ENCODE results near the gene ZNF735.
"Not testable (repeated sequence)": the region's sequence is repeated elsewhere in the genome, so short reads cannot be mapped to it uniquely, and the experiment has no call there.

Gene ZNF735

GRCh38 chr7:64206903-64207302 lies at the start of gene ZNF735:
ZNF735 (plus strand) TSS chr7:64207203; CDS start chr7:64207203, 0 bp downstream.
- Histone ChIP-seq H3K36me3 (ENCODE audit: control insufficient read depth, insufficient read depth, low read length) (no peaks in the 10 kb centered on the region), H3K4me3 (ENCODE audit: low read depth, low read length) (no peak within 1 kb of the TSS), H3K4me1 (no peaks in the 10 kb centered on the region), H3K79me2 (no peaks in the 10 kb centered on the region), H3K27me3 (ENCODE audit: control insufficient read depth, insufficient read depth, low read length) (no peaks in the 10 kb centered on the region), H2AFZ (no peak within 1 kb of the TSS), H3K27ac (no peak within 1 kb of the TSS), H3K9ac (no peak within 1 kb of the TSS), H3K9me3 (ENCODE audit: control insufficient read depth, low read length) (no peaks in the 10 kb centered on the region), H3K4me2 (ENCODE audit: low read length) (no peak within 1 kb of the TSS)
- TF ChIP-seq, protein P1, sequence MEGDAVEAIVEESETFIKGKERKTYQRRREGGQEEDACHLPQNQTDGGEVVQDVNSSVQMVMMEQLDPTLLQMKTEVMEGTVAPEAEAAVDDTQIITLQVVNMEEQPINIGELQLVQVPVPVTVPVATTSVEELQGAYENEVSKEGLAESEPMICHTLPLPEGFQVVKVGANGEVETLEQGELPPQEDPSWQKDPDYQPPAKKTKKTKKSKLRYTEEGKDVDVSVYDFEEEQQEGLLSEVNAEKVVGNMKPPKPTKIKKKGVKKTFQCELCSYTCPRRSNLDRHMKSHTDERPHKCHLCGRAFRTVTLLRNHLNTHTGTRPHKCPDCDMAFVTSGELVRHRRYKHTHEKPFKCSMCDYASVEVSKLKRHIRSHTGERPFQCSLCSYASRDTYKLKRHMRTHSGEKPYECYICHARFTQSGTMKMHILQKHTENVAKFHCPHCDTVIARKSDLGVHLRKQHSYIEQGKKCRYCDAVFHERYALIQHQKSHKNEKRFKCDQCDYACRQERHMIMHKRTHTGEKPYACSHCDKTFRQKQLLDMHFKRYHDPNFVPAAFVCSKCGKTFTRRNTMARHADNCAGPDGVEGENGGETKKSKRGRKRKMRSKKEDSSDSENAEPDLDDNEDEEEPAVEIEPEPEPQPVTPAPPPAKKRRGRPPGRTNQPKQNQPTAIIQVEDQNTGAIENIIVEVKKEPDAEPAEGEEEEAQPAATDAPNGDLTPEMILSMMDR (IDR thresholded peaks at IDR 0.05) = no peak

DNA sequence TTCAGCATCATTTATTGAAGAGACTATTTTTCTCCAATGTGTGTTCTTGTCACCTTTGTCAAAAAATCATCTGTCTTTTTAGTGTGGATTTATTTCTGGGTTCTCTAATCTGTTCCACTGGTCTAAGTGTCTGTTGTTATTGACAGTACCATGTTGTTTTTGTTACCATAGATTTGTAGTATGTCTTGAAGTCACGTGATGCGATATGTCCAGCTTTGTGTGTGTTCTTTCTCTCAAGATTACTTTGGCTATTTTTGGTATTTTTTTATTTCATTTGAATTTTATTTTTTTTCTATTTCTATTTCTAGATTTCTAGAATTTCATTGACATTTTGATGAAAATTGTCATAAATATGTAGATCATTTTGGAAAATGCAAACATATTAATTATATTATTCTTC lies 36.0 kb upstream of the ZNF735 start:
- not testable (repeated sequence) for H3K9ac ChIP-seq; H3K27me3 ChIP-seq (ENCODE audit: control insufficient read depth, insufficient read depth, low read length); H3K4me2 ChIP-seq (ENCODE audit: low read length); H3K9me3 ChIP-seq (ENCODE audit: control insufficient read depth, low read length); H3K27ac ChIP-seq; H3K4me1 ChIP-seq; H3K79me2 ChIP-seq; H2AFZ ChIP-seq; H3K4me3 ChIP-seq (ENCODE audit: low read depth, low read length); H3K36me3 ChIP-seq (ENCODE audit: control insufficient read depth, insufficient read depth, low read length)

DNA sequence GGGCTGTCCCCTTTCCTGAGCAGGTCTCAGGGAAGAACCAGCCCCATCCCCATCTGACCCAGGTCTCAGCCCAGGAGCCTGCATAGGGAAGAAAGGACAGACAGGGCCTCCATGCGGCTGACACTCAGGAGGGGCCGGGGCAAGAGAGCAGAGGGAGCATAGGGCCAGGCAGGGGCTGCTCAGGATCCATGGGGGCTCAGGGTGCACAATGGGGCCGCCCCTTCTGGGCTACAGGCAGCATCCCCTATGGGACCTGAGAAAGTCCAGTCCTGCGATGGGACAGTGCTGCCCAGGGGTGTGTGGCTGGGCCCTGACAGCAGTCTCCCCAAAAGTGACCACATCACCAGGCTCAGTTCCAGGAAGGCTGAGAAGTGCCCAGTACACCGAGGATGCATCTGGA lies 32.7 kb upstream of the ZNF735 start:
- Histone ChIP-seq H3K9ac (no peak overlapping the region), H3K4me3 (ENCODE audit: low read depth, low read length) (no peak overlapping the region), H3K4me2 (ENCODE audit: low read length) (no peak overlapping the region), H3K27ac (no peak overlapping the region), H2AFZ (no peak overlapping the region), H3K36me3 (ENCODE audit: control insufficient read depth, insufficient read depth, low read length) (no peaks in the 10 kb centered on the region), H3K4me1 (no peaks in the 10 kb centered on the region), H3K27me3 (ENCODE audit: control insufficient read depth, insufficient read depth, low read length) (no peaks in the 10 kb centered on the region), H3K79me2 (no peaks in the 10 kb centered on the region), H3K9me3 (ENCODE audit: control insufficient read depth, low read length) (no peaks in the 10 kb centered on the region)
- TF ChIP-seq, protein P1 (IDR thresholded peaks at IDR 0.05) = no peak

DNA sequence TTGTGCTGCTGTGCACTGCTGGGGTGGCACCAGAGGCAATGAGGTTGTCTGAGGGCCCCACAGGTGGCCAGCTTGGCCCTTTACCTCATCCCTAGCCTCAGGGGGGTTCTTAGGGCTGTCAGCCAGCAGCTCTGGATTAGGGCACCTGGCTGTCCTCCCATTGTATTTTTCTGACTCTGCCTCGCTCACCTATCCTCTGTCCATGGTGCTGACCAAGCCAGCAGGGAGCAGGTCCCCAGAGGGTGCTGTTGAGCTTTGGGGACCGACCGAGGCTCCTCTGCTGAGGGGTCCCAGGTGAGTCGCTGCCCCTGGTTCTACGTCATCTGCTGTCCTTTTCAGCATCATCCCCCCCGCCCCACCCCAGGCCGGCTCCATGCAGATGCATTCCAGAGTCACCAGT lies 32.1 kb upstream of the ZNF735 start:
- Histone ChIP-seq H3K4me2 (ENCODE audit: low read length) (no peak overlapping the region), H3K4me3 (ENCODE audit: low read depth, low read length) (no peak overlapping the region), H3K9me3 (ENCODE audit: control insufficient read depth, low read length) (no peaks in the 10 kb centered on the region), H3K27ac (no peak overlapping the region), H2AFZ (no peak overlapping the region), H3K27me3 (ENCODE audit: control insufficient read depth, insufficient read depth, low read length) (no peaks in the 10 kb centered on the region), H3K4me1 (no peaks in the 10 kb centered on the region), H3K36me3 (ENCODE audit: control insufficient read depth, insufficient read depth, low read length) (no peaks in the 10 kb centered on the region), H3K9ac (no peak overlapping the region), H3K79me2 (no peaks in the 10 kb centered on the region)
- TF ChIP-seq, protein P1 (IDR thresholded peaks at IDR 0.05) = no peak

DNA sequence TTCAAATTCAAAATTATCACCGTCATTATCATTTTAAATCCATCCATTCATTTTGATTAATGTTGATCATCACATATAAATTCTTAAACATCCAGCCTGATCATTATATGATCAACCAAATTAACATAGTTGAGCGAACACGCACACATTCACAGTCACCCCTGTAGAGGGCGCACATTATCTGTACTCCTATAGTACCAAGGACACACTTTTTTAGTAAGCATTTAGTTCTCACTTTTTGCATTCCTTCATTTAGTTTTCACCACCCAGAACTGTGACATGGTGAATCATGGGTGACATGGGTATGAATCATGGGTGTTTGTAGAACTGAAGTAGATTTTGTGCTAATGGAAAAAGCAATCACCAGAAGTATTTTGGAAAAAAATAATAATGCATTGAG lies 26.0 kb upstream of the ZNF735 start:
- Histone ChIP-seq H3K4me1 (no peaks in the 10 kb centered on the region), H3K4me3 (ENCODE audit: low read depth, low read length) (no peak overlapping the region), H3K36me3 (ENCODE audit: control insufficient read depth, insufficient read depth, low read length) (no peaks in the 10 kb centered on the region), H3K9me3 (ENCODE audit: control insufficient read depth, low read length) (no peaks in the 10 kb centered on the region), H3K27ac (no peak overlapping the region), H3K27me3 (ENCODE audit: control insufficient read depth, insufficient read depth, low read length) (no peaks in the 10 kb centered on the region), H3K79me2 (no peaks in the 10 kb centered on the region), H3K4me2 (ENCODE audit: low read length) (no peak overlapping the region), H2AFZ (no peak overlapping the region), H3K9ac (no peak overlapping the region)
- TF ChIP-seq, protein P1 (IDR thresholded peaks at IDR 0.05) = no peak
